Tibial nerve (tissue), 3 donors: ENCODE results near the gene NUCKS1.

Source experiments
- POLR2A ChIP-seq, 2 donors: fragments of 450-650 bp; IDR thresholded peaks; one replicate each; pipeline ENCODE4 v1.6.1; 2017; ENCODE audit warnings: antibody characterized with exemption in 2 of 2, mild to moderate bottlenecking in 2 of 2, moderate library complexity in 2 of 2
- TF ChIP-seq, protein P1 (sequence below), 5 experiments: fragments of 200-600 bp in 3 of 5; fragments of 450-650 bp in 2 of 5; sonication (generic) in 3 of 5; IDR thresholded peaks; one replicate each; pipeline ENCODE4 v1.5.1; 2016 to 2019; ENCODE audit warnings: antibody characterized with exemption in 5 of 5, mild to moderate bottlenecking in 3 of 5, moderate library complexity in 2 of 5

- TF ChIP-seq, protein P1, sequence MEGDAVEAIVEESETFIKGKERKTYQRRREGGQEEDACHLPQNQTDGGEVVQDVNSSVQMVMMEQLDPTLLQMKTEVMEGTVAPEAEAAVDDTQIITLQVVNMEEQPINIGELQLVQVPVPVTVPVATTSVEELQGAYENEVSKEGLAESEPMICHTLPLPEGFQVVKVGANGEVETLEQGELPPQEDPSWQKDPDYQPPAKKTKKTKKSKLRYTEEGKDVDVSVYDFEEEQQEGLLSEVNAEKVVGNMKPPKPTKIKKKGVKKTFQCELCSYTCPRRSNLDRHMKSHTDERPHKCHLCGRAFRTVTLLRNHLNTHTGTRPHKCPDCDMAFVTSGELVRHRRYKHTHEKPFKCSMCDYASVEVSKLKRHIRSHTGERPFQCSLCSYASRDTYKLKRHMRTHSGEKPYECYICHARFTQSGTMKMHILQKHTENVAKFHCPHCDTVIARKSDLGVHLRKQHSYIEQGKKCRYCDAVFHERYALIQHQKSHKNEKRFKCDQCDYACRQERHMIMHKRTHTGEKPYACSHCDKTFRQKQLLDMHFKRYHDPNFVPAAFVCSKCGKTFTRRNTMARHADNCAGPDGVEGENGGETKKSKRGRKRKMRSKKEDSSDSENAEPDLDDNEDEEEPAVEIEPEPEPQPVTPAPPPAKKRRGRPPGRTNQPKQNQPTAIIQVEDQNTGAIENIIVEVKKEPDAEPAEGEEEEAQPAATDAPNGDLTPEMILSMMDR (IDR thresholded peaks at IDR 0.05), result no peak
- TF ChIP-seq POLR2A (IDR thresholded peaks at IDR 0.05), result no peak
Observed at GRCh38 chr1:205782627-205783432, 32.8 kb upstream of the NUCKS1 start.
